ENCODE measurements around the gene TMEM272. TPM values are rescaled to one million over a fixed set of nuclear protein-coding genes. Genes with fewer than 3 reads are reported as not detected.
A peak's percentile ranks its signal among the peaks of the same experiment; 100 is the strongest.

Gene TMEM272
- total RNA-seq, 6 donors from 2014 or later = 0.13 to 0.44 (median 0.17) TPM; not detected in 3

GRCh38 chr13:51785712-51786424 is 59.1 kb downstream of the TMEM272 start:
- 43 to 50% methylated on average over 11 to 12 of the region's 12 CpGs for WGBS, 2 donors
- no peaks in the 10 kb centered on the region for H3K9me3 ChIP-seq
- TF ChIP-seq POLR2AphosphoS5 (IDR thresholded peaks at IDR 0.05) = peak in 1 of 2 donors; percentile 80
- TF ChIP-seq, protein P1, sequence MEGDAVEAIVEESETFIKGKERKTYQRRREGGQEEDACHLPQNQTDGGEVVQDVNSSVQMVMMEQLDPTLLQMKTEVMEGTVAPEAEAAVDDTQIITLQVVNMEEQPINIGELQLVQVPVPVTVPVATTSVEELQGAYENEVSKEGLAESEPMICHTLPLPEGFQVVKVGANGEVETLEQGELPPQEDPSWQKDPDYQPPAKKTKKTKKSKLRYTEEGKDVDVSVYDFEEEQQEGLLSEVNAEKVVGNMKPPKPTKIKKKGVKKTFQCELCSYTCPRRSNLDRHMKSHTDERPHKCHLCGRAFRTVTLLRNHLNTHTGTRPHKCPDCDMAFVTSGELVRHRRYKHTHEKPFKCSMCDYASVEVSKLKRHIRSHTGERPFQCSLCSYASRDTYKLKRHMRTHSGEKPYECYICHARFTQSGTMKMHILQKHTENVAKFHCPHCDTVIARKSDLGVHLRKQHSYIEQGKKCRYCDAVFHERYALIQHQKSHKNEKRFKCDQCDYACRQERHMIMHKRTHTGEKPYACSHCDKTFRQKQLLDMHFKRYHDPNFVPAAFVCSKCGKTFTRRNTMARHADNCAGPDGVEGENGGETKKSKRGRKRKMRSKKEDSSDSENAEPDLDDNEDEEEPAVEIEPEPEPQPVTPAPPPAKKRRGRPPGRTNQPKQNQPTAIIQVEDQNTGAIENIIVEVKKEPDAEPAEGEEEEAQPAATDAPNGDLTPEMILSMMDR (IDR thresholded peaks at IDR 0.05) = no peak
- peak in 2 of 4 donors; percentile 54 to 70 for TF ChIP-seq EP300 (IDR thresholded peaks at IDR 0.05)
- TF ChIP-seq POLR2A (IDR thresholded peaks at IDR 0.05) = no peak
- H3K4me3 ChIP-seq = no peak overlapping the region
- no peaks in the 10 kb centered on the region for H3K27me3 ChIP-seq
- peak overlapping the region; percentile 44 to 61 (median 56) for H3K27ac ChIP-seq
- peak; percentile 20 to 65 for ATAC-seq (ENCODE audit: low FRiP score in 2 of 2)
- peaks cover 13 to 18% (median 16%) of the 10 kb centered on the region in 4 donors for H3K4me1 ChIP-seq
- H3K36me3 ChIP-seq = no peaks in the 10 kb centered on the region
- DNase-seq = peak in 1 of 2 donors; percentile 54

DNA sequence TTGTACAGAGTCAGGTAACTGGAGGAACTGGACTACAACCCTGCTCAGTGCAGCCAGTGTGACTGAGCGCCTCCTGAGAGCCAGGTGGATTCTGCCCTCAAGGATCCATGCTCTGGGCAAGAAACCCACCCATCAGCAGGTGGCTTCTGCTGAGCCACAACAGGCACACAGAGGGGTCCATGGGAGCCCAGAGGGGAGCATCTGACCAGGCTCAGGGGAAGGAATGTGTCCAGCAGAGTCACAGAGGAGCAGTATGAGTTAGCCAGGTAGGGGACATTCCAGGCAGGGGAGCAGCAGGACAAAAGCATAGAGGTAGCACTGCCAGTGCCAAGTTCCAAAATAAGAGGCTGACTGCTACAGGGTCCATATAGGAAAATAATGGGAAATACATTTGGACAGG is 60.9 kb downstream of the TMEM272 start:
- Histone ChIP-seq H3K4me3 (no peak overlapping the region), H3K9me3 (no peaks in the 10 kb centered on the region), H3K4me1 (peaks cover 13 to 18% (median 16%) of the 10 kb centered on the region in 4 donors), H3K27me3 (no peaks in the 10 kb centered on the region), H3K36me3 (no peaks in the 10 kb centered on the region), H3K27ac (no peak overlapping the region)
- no peak for DNase-seq
- 88% methylated on average over 1 of the region's 1 CpG for WGBS, 2 donors
- no peak for ATAC-seq (ENCODE audit: low FRiP score in 2 of 2)
- TF ChIP-seq POLR2A (IDR thresholded peaks at IDR 0.05) (no peak), POLR2AphosphoS5 (IDR thresholded peaks at IDR 0.05) (no peak), EP300 (IDR thresholded peaks at IDR 0.05) (no peak)
- TF ChIP-seq, protein P1 (IDR thresholded peaks at IDR 0.05) = no peak

DNA sequence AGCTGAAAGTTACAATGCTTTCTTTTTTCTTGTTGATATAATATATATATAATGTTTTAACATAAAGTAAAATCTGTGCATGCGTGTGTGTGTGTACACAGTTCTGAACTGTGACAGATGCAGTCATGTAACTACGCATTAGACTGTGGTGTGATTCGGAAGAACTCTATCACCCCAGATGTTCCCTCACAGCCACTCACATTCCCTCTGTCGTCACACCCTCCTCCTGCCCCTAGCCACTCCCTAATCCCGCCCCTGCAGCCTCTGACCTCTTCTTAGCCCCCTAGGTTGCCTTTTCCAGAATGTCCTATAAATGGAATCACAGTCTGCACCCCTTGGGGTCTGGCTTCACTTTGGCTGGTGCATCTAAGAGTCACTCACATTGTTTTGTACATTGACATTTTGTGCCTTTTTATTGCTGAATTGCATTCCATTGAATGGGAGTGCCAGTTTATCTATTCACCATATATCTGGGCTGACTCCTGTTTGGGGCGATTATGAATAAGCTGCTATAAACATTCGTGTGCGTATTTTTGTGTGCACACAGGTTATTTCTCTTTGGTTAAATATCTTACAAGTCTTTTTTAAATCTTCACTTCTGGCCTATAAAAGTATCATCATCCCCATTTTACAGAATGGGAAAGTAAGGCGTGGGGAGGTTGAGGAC is 61.4 kb downstream of the TMEM272 start:
- H3K27ac ChIP-seq = no peak overlapping the region
- H3K9me3 ChIP-seq = no peaks in the 10 kb centered on the region
- WGBS, 2 donors = 90 to 93% methylated on average over 9 of the region's 9 CpGs
- DNase-seq (no peak), ATAC-seq (ENCODE audit: low FRiP score in 2 of 2) (no peak)
- no peaks in the 10 kb centered on the region for H3K36me3 ChIP-seq
- H3K4me3 ChIP-seq = no peak overlapping the region
- TF ChIP-seq POLR2A (IDR thresholded peaks at IDR 0.05) (no peak), EP300 (IDR thresholded peaks at IDR 0.05) (no peak), POLR2AphosphoS5 (IDR thresholded peaks at IDR 0.05) (no peak)
- TF ChIP-seq, protein P1 (IDR thresholded peaks at IDR 0.05) = no peak
- H3K27me3 ChIP-seq = no peaks in the 10 kb centered on the region
- H3K4me1 ChIP-seq = peaks cover 13 to 18% (median 16%) of the 10 kb centered on the region in 4 donors

- Histone ChIP-seq H3K9me3 (no peaks in the 10 kb centered on the region), H3K4me1 (peaks cover 11 to 16% (median 14%) of the 10 kb centered on the region in 4 donors), H3K27ac (no peak overlapping the region), H3K4me3 (no peak overlapping the region), H3K27me3 (no peaks in the 10 kb centered on the region), H3K36me3 (no peaks in the 10 kb centered on the region)
- DNase-seq = no peak
- 85 to 87% methylated on average over 15 of the region's 15 CpGs for WGBS, 2 donors
- TF ChIP-seq POLR2AphosphoS5 (IDR thresholded peaks at IDR 0.05) (no peak), EP300 (IDR thresholded peaks at IDR 0.05) (no peak), POLR2A (IDR thresholded peaks at IDR 0.05) (no peak)
- TF ChIP-seq, protein P1 (IDR thresholded peaks at IDR 0.05) = no peak
- no peak for ATAC-seq (ENCODE audit: low FRiP score in 2 of 2)
Measured at GRCh38 chr13:51782026-51782710, 62.8 kb downstream of the TMEM272 start.
